K562 (cell line): ENCODE data around the gene DDX41. TPM values are rescaled to one million over a fixed set of nuclear protein-coding genes. Genes with fewer than 3 reads are reported as not detected.
A peak's percentile ranks its signal among the peaks of the same experiment; 100 is the strongest.

Experiments used
- ARNT ChIP-seq, 2 experiments: fragments of 450-650 bp; IDR thresholded peaks; 2 replicates each; pipeline ENCODE4 v1.6.1; 2016; ENCODE audit warnings: mild to moderate bottlenecking in 1 of 2
- DPF2 ChIP-seq: fragments of 450-650 bp; IDR thresholded peaks from 2 replicates; pipeline ENCODE4 v1.6.1; 2016
- ETV5 ChIP-seq: sonication (generic); formaldehyde crosslinking; IDR thresholded peaks from 2 replicates; pipeline ENCODE4 v1.4.0; 2020; ENCODE audit warnings: low read depth, mild to moderate bottlenecking, missing genetic modification reagents
- FOXA3 ChIP-seq, 2 experiments: fragments of 450-650 bp in 1 of 2; sonication (generic) in 1 of 2; formaldehyde crosslinking; IDR thresholded peaks in 1 of 2; conservative IDR thresholded peaks in 1 of 2; 2 replicates each; pipeline versions ENCODE4 v1.4.0 to v1.8.0; 2020 to 2022; ENCODE audit warnings: mild to moderate bottlenecking in 2 of 2, missing genetic modification reagents in 1 of 2
- FOXK2 ChIP-seq, 2 experiments: fragments of 450-650 bp; IDR thresholded peaks in 1 of 2; conservative IDR thresholded peaks in 1 of 2; 2 replicates each; pipeline ENCODE4 v1.6.1; 2016; ENCODE audit warnings: low read depth in 2 of 2, mild to moderate bottlenecking in 1 of 2
- JUN ChIP-seq, 2 experiments: sonication (generic) in 1 of 2; formaldehyde crosslinking in 1 of 2; IDR thresholded peaks; 2 replicates each; pipeline versions ENCODE4 v1.6.1 to v1.8.0; 2012 to 2022; ENCODE audit warnings: borderline replicate concordance in 2 of 2, mild to moderate bottlenecking in 2 of 2, improper control_type of control experiment in 1 of 2, low read depth in 1 of 2, low read length in 1 of 2, missing genetic modification reagents in 1 of 2
- JUND ChIP-seq, 2 experiments: IDR thresholded peaks; 2 replicates in 1 of 2; 3 replicates in 1 of 2; pipeline ENCODE4 v1.6.1; 2011; ENCODE audit warnings: borderline replicate concordance in 2 of 2, low read depth in 2 of 2, low read length in 2 of 2, improper control_type of control experiment in 1 of 2, missing biosample characterization in 1 of 2, missing genetic modification characterization in 1 of 2, missing genetic modification reagents in 1 of 2
- SIX5 ChIP-seq, 2 experiments: IDR thresholded peaks; 2 replicates each; pipeline ENCODE4 v1.6.1; 2011; ENCODE audit warnings: low read length in 2 of 2, borderline replicate concordance in 1 of 2, low read depth in 1 of 2, mild to moderate bottlenecking in 1 of 2, moderate library complexity in 1 of 2; ENCODE audit not compliant: insufficient read depth in 1 of 2
- ZC3H4 ChIP-seq: sonication (generic); formaldehyde crosslinking; IDR thresholded peaks from 2 replicates; pipeline ENCODE4 v1.9.0; 2021; ENCODE audit warnings: missing genetic modification reagents, borderline replicate concordance
- ZNF212 ChIP-seq: fragments of 450-650 bp; formaldehyde crosslinking; IDR thresholded peaks from 2 replicates; pipeline ENCODE4 v1.4.0; 2020; ENCODE audit warnings: mild to moderate bottlenecking
- ZNF79 ChIP-seq: fragments of 250-450 bp; sonication (Bioruptor Pico); IDR thresholded peaks from 2 replicates; pipeline ENCODE4 v1.4.0; 2020; ENCODE audit warnings: low read depth, mild to moderate bottlenecking, moderate library complexity
- polyA plus RNA-seq, 8 experiments: library from polyadenylated mRNA; depleted of rRNA in 4 of 8; stranded (reverse) in 5 of 8; unstranded in 3 of 8; fragments of >200 nt; fragmentation: Nextera tagmentation in 2 of 8; fragmentation: Illumina TruSeq in 1 of 8; extraction: Ambion mirVana in 2 of 8; extraction: Trizol in 1 of 8; gene quantifications; 2 replicates each; pipeline versions ENCODE4 v1.2.1 to v1.2.3, GENCODE V29; 2011 to 2014; ENCODE audit warnings: inconsistent platforms in 1 of 8, missing spikeins in 1 of 8
- total RNA-seq, 7 experiments: library from RNA; depleted of rRNA in 6 of 7; stranded (reverse); fragments of >200 nt in 6 of 7; fragmentation: Illumina TruSeq in 2 of 7; extraction: Trizol in 2 of 7; gene quantifications; 2 replicates each; pipeline versions ENCODE4 v1.2.1 to v1.2.3, GENCODE V29; 2011 to 2021; ENCODE audit warnings: low replicate concordance in 1 of 7
- TF ChIP-seq, protein P1 (sequence below): fragments of 450-650 bp; IDR thresholded peaks from 2 replicates; pipeline ENCODE4 v1.6.1; 2018; ENCODE audit not compliant: partially characterized antibody
- TF ChIP-seq, protein P2 (sequence below): fragments of 450-650 bp; IDR thresholded peaks from 2 replicates; pipeline ENCODE4 v1.6.1; 2016; ENCODE audit warnings: mild to moderate bottlenecking

DDX41 gene
- total and polyA plus RNA-seq, 9 of the 15 experiments (the other 6 are each of a cell fraction or from before 2014, with no cell fraction given): 38.2 to 284 (median 116) TPM

DNA sequence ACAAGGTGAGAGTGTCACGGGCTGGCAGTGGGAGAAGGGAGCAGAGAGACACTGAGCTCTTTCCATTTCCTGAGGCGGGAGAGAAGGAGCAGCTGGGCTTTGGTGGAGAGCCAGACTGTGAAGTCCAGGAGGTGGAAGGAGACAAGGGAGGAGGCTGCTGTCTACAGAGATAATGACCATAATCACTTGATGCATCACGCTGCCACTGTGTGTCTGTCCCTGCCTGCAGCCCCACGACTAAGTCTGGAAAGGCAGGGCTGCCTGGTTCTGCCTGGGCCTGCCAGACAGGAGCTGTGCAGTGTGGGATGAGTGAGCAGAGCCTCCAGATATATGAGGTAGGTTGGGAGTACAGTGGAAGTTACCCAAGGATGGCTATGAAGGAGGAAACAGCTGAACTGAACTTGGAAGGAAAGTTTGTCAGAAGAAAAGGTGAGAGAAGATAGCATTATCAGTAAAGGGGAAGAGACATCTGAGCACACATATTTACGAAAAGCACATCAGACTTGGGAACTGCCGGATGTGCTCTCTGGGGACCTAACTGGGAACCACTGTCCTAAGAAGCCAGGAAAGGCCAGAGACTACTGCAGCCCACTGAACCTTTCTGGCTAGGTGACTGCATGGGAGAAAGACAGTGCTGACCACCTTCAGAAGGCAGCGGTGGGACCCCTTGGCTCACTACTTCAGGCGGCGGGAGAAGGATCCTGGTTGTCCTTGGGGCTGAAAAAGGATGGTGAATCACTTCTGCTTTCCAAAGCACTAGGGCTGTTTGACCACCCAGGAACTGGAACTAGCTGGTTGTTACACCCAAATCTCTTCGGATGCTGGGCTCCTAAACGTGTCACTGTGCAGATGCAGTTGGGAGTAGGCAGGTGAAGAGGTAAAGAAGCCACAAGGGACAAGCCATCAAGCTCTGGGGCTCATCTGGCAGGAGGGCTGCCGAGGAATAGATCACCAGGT is 12.8 kb upstream of the DDX41 start (continued):
- TF ChIP-seq ZC3H4 (CRISPR knock-in tag) (no peak), ARNT (IDR thresholded peaks at IDR 0.05) (no peak), ZNF212 (CRISPR knock-in tag) (no peak), JUND (IDR thresholded peaks at IDR 0.05; ENCODE audit: borderline replicate concordance, low read depth, low read length) (peak; percentile 48; the same call in 1 of the 2 replicates), JUND (tag; IDR thresholded peaks at IDR 0.05; ENCODE audit: borderline replicate concordance, low read depth, low read length) (no peak; the same call in 2 of the 3 replicates), FOXK2 (conservative IDR thresholded peaks at IDR 0.05 in 1 of 2, IDR thresholded peaks at IDR 0.05 in 1 of 2; ENCODE audit: low read depth in 2 of 2) (0 out of 4 replicates have a peak, but pooled peaks of 1 of the 2 experiments have one; percentile 29), ZNF79 (no peak), DPF2 (peak; percentile 86), FOXA3 (CRISPR knock-in tag; conservative IDR thresholded peaks at IDR 0.05 in 1 of 2, IDR thresholded peaks at IDR 0.05 in 1 of 2) (no peak), SIX5 (IDR thresholded peaks at IDR 0.05; ENCODE audit: borderline replicate concordance in 1 of 2, insufficient read depth in 1 of 2, low read depth in 1 of 2, low read length in 2 of 2) (no peak), ETV5 (CRISPR knock-in tag) (peak; percentile 25; the same call in 1 of the 2 replicates), JUN (IDR thresholded peaks at IDR 0.05; ENCODE audit: borderline replicate concordance, low read depth, low read length) (no peak), JUN (CRISPR knock-in tag; IDR thresholded peaks at IDR 0.05; ENCODE audit: borderline replicate concordance) (no peak)
- TF ChIP-seq, protein P1, sequence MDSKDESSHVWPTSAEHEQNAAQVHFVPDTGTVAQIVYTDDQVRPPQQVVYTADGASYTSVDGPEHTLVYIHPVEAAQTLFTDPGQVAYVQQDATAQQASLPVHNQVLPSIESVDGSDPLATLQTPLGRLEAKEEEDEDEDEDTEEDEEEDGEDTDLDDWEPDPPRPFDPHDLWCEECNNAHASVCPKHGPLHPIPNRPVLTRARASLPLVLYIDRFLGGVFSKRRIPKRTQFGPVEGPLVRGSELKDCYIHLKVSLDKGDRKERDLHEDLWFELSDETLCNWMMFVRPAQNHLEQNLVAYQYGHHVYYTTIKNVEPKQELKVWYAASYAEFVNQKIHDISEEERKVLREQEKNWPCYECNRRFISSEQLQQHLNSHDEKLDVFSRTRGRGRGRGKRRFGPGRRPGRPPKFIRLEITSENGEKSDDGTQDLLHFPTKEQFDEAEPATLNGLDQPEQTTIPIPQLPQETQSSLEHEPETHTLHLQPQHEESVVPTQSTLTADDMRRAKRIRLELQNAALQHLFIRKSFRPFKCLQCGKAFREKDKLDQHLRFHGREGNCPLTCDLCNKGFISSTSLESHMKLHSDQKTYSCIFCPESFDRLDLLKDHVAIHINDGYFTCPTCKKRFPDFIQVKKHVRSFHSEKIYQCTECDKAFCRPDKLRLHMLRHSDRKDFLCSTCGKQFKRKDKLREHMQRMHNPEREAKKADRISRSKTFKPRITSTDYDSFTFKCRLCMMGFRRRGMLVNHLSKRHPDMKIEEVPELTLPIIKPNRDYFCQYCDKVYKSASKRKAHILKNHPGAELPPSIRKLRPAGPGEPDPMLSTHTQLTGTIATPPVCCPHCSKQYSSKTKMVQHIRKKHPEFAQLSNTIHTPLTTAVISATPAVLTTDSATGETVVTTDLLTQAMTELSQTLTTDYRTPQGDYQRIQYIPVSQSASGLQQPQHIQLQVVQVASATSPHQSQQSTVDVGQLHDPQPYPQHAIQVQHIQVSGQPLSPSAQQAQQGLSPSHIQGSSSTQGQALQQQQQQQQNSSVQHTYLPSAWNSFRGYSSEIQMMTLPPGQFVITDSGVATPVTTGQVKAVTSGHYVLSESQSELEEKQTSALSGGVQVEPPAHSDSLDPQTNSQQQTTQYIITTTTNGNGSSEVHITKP: no peak
- TF ChIP-seq, protein P2, sequence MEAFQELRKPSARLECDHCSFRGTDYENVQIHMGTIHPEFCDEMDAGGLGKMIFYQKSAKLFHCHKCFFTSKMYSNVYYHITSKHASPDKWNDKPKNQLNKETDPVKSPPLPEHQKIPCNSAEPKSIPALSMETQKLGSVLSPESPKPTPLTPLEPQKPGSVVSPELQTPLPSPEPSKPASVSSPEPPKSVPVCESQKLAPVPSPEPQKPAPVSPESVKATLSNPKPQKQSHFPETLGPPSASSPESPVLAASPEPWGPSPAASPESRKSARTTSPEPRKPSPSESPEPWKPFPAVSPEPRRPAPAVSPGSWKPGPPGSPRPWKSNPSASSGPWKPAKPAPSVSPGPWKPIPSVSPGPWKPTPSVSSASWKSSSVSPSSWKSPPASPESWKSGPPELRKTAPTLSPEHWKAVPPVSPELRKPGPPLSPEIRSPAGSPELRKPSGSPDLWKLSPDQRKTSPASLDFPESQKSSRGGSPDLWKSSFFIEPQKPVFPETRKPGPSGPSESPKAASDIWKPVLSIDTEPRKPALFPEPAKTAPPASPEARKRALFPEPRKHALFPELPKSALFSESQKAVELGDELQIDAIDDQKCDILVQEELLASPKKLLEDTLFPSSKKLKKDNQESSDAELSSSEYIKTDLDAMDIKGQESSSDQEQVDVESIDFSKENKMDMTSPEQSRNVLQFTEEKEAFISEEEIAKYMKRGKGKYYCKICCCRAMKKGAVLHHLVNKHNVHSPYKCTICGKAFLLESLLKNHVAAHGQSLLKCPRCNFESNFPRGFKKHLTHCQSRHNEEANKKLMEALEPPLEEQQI: no peak
